Caco-2 (cell line): ENCODE data around the gene HNRNPAB. TPM values are rescaled to one million over a fixed set of nuclear protein-coding genes. Genes with fewer than 3 reads are reported as not detected.

Source experiments
- BruUV-seq: library from RNA; stranded (reverse); fragments of 400-500 nt; replicated peaks from 2 replicates; lab custom pipeline; 2021; lab: Mats Ljungman, UMichigan
- CTCF ChIA-PET: fragments of 300-600 bp; sonication (Branson Sonifier 250); formaldehyde crosslinking; loops from one replicate; lab custom pipeline; 2022; ENCODE audit warnings: antibody characterized with exemption; lab: Charles Lee
- POLR2A ChIA-PET: fragments of 300-600 bp; sonication (Branson Sonifier 250); formaldehyde crosslinking; loops from one replicate; lab custom pipeline; 2022; ENCODE audit warnings: antibody characterized with exemption; lab: Charles Lee
- DNase-seq, 2 experiments: peaks; one replicate each; pipeline versions ENCODE4 v3.0.0 to v3.0.0-alpha.2; 2020 to 2022
- H3K27me3 ChIP-seq: replicated peaks from 2 replicates; pipeline ENCODE4 v1.6.0; 2011; ENCODE audit warnings: low read length; ENCODE audit not compliant: control insufficient read depth, insufficient read depth
- H3K36me3 ChIP-seq: 2 replicates; pipeline ENCODE4 v1.5.1; 2011; ENCODE audit warnings: low read length; ENCODE audit not compliant: control insufficient read depth, insufficient read depth
- H3K4me1 ChIP-seq: fragments of 250-450 bp; sonication (Bioruptor Pico); 2 replicates; pipeline ENCODE4 v1.5.1; 2020; ENCODE audit warnings: mild to moderate bottlenecking
- H3K4me3 ChIP-seq: 2 replicates; pipeline ENCODE4 v1.5.1; 2011; ENCODE audit warnings: low read depth, mild to moderate bottlenecking, control low read depth, low read length
- H3K9me3 ChIP-seq: fragments of 250-450 bp; sonication (Bioruptor Pico); 2 replicates; pipeline ENCODE4 v1.5.1; 2020; ENCODE audit warnings: mild to moderate bottlenecking, moderate library complexity
- H3K27ac Mint-ChIP-seq: one replicate; pipeline ENCODE4 v1.8.0; 2022; ENCODE audit warnings: mixed read lengths; ENCODE audit not compliant: unreplicated experiment
- H3K27me3 Mint-ChIP-seq: one replicate; pipeline ENCODE4 v1.8.0; 2022; ENCODE audit warnings: mixed read lengths; ENCODE audit not compliant: insufficient read depth, unreplicated experiment
- H3K36me3 Mint-ChIP-seq: one replicate; pipeline ENCODE4 v1.8.0; 2022; ENCODE audit warnings: mild to moderate bottlenecking, mixed read lengths; ENCODE audit not compliant: insufficient read depth, unreplicated experiment
- H3K4me1 Mint-ChIP-seq: one replicate; pipeline ENCODE4 v1.8.0; 2022; ENCODE audit warnings: low read depth, mixed read lengths; ENCODE audit not compliant: unreplicated experiment
- H3K4me3 Mint-ChIP-seq: one replicate; pipeline ENCODE4 v1.8.0; 2022; ENCODE audit warnings: mild to moderate bottlenecking, moderate library complexity, mixed read lengths; ENCODE audit not compliant: unreplicated experiment
- H3K9me3 Mint-ChIP-seq: one replicate; pipeline ENCODE4 v1.8.0; 2022; ENCODE audit warnings: mixed read lengths; ENCODE audit not compliant: unreplicated experiment
- intact Hi-C: fragments of 100-400 bp; cut with micrococcal nuclease; formaldehyde crosslinking; loops from one replicate; pipeline ENCODE4 v1.10.0; 2022; ENCODE audit not compliant: unreplicated experiment
- total RNA-seq: library from RNA; stranded (reverse); gene quantifications from 2 replicates; pipeline ENCODE4 v1.2.3, GENCODE V29; 2022
- TF ChIP-seq, protein P1 (sequence below), 2 experiments: fragments of 200-600 bp in 1 of 2; IDR thresholded peaks; 1 replicate in 1 of 2; 2 replicates in 1 of 2; pipeline versions ENCODE4 v1.5.1 to v1.8.0; 2011 to 2022; ENCODE audit warnings: antibody characterized with exemption in 1 of 2, control low read depth in 1 of 2, inconsistent platforms in 1 of 2, low read depth in 1 of 2, low read length in 1 of 2, mild to moderate bottlenecking in 1 of 2, moderate library complexity in 1 of 2; ENCODE audit not compliant: insufficient read depth in 1 of 2, severe bottlenecking in 1 of 2, unreplicated experiment in 1 of 2

The HNRNPAB gene
- total RNA-seq, 1 experiment from 2014 or later: 295 TPM

DNA sequence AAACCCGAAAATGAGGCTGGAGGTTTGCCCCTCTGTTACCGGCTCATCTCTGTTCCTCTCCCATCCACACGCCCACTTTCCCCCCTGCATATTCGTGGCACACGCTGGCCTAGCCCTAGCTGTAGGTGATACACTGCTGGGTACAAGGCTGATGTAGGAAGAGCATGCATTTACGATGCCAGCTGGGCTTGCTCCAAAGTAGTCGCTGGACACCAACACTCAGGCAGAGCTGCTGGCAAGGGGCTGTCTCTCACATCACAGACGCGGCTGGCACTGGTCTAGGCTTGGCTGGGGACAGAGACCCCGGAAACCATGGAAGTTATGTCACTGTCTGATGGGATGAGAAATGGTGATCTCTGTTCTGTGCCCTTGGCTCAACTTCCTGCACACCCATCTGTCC lies 38.1 kb downstream of the HNRNPAB start:
- Histone ChIP-seq H3K9me3 (no peaks in the 10 kb centered on the region), H3K4me3 (no peak overlapping the region), H3K4me1 (no peaks in the 10 kb centered on the region), H3K36me3 (no peaks in the 10 kb centered on the region), H3K27me3 (no peaks in the 10 kb centered on the region)
- Mint-ChIP-seq H3K27ac (no peak overlapping the region), H3K27me3 (no peaks in the 10 kb centered on the region), H3K4me1 (no peaks in the 10 kb centered on the region), H3K36me3 (no peaks in the 10 kb centered on the region), H3K9me3 (no peaks in the 10 kb centered on the region), H3K4me3 (no peak overlapping the region)
- intact Hi-C loops: no loop called here
- ChIA-PET CTCF (interaction anchor here (0.6 kb wide), 1 partner anchor 182 kb away, joined by 3 read pairs; no protein-coding TSS in a partner anchor), POLR2A (no interaction called here)
- BruUV-seq: no TSS peak
- DNase-seq: no peak
- TF ChIP-seq, protein P1, sequence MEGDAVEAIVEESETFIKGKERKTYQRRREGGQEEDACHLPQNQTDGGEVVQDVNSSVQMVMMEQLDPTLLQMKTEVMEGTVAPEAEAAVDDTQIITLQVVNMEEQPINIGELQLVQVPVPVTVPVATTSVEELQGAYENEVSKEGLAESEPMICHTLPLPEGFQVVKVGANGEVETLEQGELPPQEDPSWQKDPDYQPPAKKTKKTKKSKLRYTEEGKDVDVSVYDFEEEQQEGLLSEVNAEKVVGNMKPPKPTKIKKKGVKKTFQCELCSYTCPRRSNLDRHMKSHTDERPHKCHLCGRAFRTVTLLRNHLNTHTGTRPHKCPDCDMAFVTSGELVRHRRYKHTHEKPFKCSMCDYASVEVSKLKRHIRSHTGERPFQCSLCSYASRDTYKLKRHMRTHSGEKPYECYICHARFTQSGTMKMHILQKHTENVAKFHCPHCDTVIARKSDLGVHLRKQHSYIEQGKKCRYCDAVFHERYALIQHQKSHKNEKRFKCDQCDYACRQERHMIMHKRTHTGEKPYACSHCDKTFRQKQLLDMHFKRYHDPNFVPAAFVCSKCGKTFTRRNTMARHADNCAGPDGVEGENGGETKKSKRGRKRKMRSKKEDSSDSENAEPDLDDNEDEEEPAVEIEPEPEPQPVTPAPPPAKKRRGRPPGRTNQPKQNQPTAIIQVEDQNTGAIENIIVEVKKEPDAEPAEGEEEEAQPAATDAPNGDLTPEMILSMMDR (IDR thresholded peaks at IDR 0.05; ENCODE audit: insufficient read depth in 1 of 2, low read depth in 1 of 2, low read length in 1 of 2, severe bottlenecking in 1 of 2, unreplicated experiment in 1 of 2): no peak

DNA sequence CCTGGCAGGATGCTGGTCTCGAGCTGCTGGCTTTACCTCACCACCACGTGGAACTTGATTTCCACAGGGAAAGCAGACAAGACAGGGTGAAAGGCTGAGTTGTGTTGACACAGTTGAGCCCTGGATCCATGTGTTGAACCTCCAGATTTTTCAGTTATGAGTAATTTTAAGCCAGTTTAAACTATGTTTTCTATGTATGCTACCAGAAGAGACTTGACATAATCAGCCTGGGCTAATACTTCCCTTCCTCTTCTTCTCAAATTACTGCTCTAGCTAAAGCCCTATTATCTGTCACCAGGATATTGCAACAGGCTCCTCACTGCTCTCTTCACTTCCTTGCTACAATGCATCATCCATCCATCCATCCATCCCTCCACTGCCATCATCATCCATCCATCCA lies 40.2 kb downstream of the HNRNPAB start:
- no peak overlapping the region for H3K4me3 Mint-ChIP-seq
- TF ChIP-seq, protein P1 (IDR thresholded peaks at IDR 0.05; ENCODE audit: insufficient read depth in 1 of 2, low read depth in 1 of 2, low read length in 1 of 2, severe bottlenecking in 1 of 2, unreplicated experiment in 1 of 2): no peak
- ChIA-PET CTCF (no interaction called here), POLR2A (no interaction called here)
- no TSS peak for BruUV-seq
- H3K9me3 Mint-ChIP-seq: no peaks in the 10 kb centered on the region
- no peak overlapping the region for H3K4me3 ChIP-seq
- H3K4me1 Mint-ChIP-seq: no peaks in the 10 kb centered on the region
- H3K36me3 ChIP-seq: no peaks in the 10 kb centered on the region
- no peaks in the 10 kb centered on the region for H3K36me3 Mint-ChIP-seq
- no peaks in the 10 kb centered on the region for H3K9me3 ChIP-seq
- no peaks in the 10 kb centered on the region for H3K4me1 ChIP-seq
- intact Hi-C loops: no loop called here
- no peak for DNase-seq
- H3K27me3 Mint-ChIP-seq: no peaks in the 10 kb centered on the region
- H3K27me3 ChIP-seq: no peaks in the 10 kb centered on the region; the same call in 1 of the 2 replicates
- no peak overlapping the region for H3K27ac Mint-ChIP-seq

DNA sequence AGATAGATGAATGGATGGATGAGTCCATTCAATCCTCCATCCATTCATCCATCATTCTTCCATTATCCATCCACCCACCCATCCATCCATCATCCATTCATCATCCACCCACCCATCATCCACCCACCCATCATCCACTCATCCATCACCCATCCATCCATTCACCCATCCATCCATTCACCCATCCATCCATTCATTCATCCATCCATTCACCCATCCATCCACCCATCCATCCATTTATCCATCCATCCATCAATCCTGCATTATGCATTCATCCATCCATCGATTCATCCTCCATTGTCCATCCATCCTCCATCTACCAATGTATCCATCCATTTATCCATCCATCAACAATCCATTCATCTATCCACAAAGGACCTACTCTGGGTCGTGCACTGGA lies 41.1 kb downstream of the HNRNPAB start:
- Histone ChIP-seq H3K4me1 (no peaks in the 10 kb centered on the region), H3K27me3 (no peaks in the 10 kb centered on the region; the same call in 1 of the 2 replicates), H3K4me3 (no peak overlapping the region), H3K9me3 (no peaks in the 10 kb centered on the region), H3K36me3 (no peaks in the 10 kb centered on the region)
- no peak overlapping the region for H3K27ac Mint-ChIP-seq
- H3K36me3 Mint-ChIP-seq: no peaks in the 10 kb centered on the region
- intact Hi-C loops: no loop called here
- POLR2A ChIA-PET: no interaction called here
- CTCF ChIA-PET: no interaction called here
- TF ChIP-seq, protein P1 (IDR thresholded peaks at IDR 0.05; ENCODE audit: insufficient read depth in 1 of 2, low read depth in 1 of 2, low read length in 1 of 2, severe bottlenecking in 1 of 2, unreplicated experiment in 1 of 2): no peak
- no peak overlapping the region for H3K4me3 Mint-ChIP-seq
- BruUV-seq: no TSS peak
- no peak for DNase-seq
- H3K27me3 Mint-ChIP-seq: no peaks in the 10 kb centered on the region
- H3K9me3 Mint-ChIP-seq: no peaks in the 10 kb centered on the region
- no peaks in the 10 kb centered on the region for H3K4me1 Mint-ChIP-seq
